PC-9 (cell line): ENCODE results near the gene SPON2.

Experiments used
- CTCF ChIP-seq: fragments of 200-600 bp; sonication (generic); conservative IDR thresholded peaks from 2 replicates; pipeline ENCODE4 v1.6.1; 2017; ENCODE audit warnings: mixed run types, antibody characterized with exemption, mild to moderate bottlenecking, moderate library complexity
- EZH2 ChIP-seq: fragments of 200-600 bp; sonication (generic); IDR thresholded peaks from 2 replicates; pipeline ENCODE4 v1.8.0; 2017; ENCODE audit warnings: antibody characterized with exemption, low read depth

GRCh38 chr4:1196421-1197183 is 24.2 kb upstream of the SPON2 start:
- TF ChIP-seq CTCF: no peak
- TF ChIP-seq EZH2: no peak
